Smooth muscle cell (in vitro differentiated cells): ENCODE data around the gene AMER1. TPM values are rescaled to one million over a fixed set of nuclear protein-coding genes. Genes with fewer than 3 reads are reported as not detected.

Experiments
- DNase-seq: peaks from one replicate; lab custom pipeline; 2025; ENCODE audit not compliant: unreplicated experiment; lab: John Stamatoyannopoulos, UW
- H2AFZ ChIP-seq: fragments of 200-600 bp; sonication (generic); 2 replicates; pipeline ENCODE4 v1.6.0; 2016; ENCODE audit warnings: antibody characterized with exemption, low read depth, mild to moderate bottlenecking
- H3F3A ChIP-seq: fragments of 200-600 bp; sonication (generic); 2 replicates; pipeline ENCODE4 v1.6.0; 2017; ENCODE audit warnings: antibody characterized with exemption, low read depth
- H3K27ac ChIP-seq: fragments of 200-600 bp; sonication (generic); 2 replicates; pipeline ENCODE4 v1.5.1; 2016; ENCODE audit warnings: low read depth, mild to moderate bottlenecking
- H3K27me3 ChIP-seq: fragments of 200-600 bp; sonication (generic); 2 replicates; pipeline ENCODE4 v1.6.1; 2016; ENCODE audit warnings: low read depth, mild to moderate bottlenecking
- H3K36me3 ChIP-seq: fragments of 200-600 bp; sonication (generic); 2 replicates; pipeline ENCODE4 v1.5.1; 2016; ENCODE audit warnings: low read depth
- H3K4me1 ChIP-seq: fragments of 200-600 bp; sonication (generic); 2 replicates; pipeline ENCODE4 v1.5.1; 2016; ENCODE audit warnings: low read depth
- H3K4me2 ChIP-seq: fragments of 200-600 bp; sonication (generic); 2 replicates; pipeline ENCODE4 v1.6.0; 2016; ENCODE audit warnings: mild to moderate bottlenecking
- H3K4me3 ChIP-seq: fragments of 200-600 bp; sonication (generic); 2 replicates; pipeline ENCODE4 v1.5.1; 2016; ENCODE audit warnings: mild to moderate bottlenecking
- H3K79me2 ChIP-seq: fragments of 200-600 bp; sonication (generic); 2 replicates; pipeline ENCODE4 v1.6.0; 2016; ENCODE audit warnings: low read depth, mild to moderate bottlenecking
- H3K9ac ChIP-seq: fragments of 200-600 bp; sonication (generic); 2 replicates; pipeline ENCODE4 v1.6.0; 2016; ENCODE audit warnings: low read depth
- H3K9me3 ChIP-seq: fragments of 200-600 bp; sonication (generic); replicated peaks from 2 replicates; pipeline ENCODE4 v1.5.1; 2016; ENCODE audit warnings: low read depth
- H4K20me1 ChIP-seq: fragments of 200-600 bp; sonication (generic); 2 replicates; pipeline ENCODE4 v1.6.0; 2016; ENCODE audit warnings: low read depth
- WGBS: methylation state at CpG from one replicate; pipeline ENCODE4 v1.1.7; 2016; ENCODE audit warnings: low lambda C conversion rate; 5-methylcytosine and 5-hydroxymethylcytosine counted together
- polyA plus RNA-seq: library from polyadenylated mRNA; unstranded; fragments of >200 nt; fragmentation: Nextera tagmentation; extraction: Ambion mirVana; gene quantifications from 2 replicates; pipeline ENCODE4 v1.2.1, GENCODE V29; 2016
- total RNA-seq: library from RNA; depleted of rRNA; stranded (reverse); fragments of >200 nt; gene quantifications from 2 replicates; pipeline ENCODE4 v1.2.3, GENCODE V29; 2014
- TF ChIP-seq, protein P1 (sequence below): fragments of 200-600 bp; sonication (generic); IDR thresholded peaks from 2 replicates; pipeline ENCODE4 v1.5.1; 2017; ENCODE audit warnings: borderline replicate concordance, mild to moderate bottlenecking, antibody characterized with exemption; ENCODE audit not compliant: insufficient read depth, poor library complexity, severe bottlenecking

Gene AMER1
- total and polyA plus RNA-seq, 2 experiments from 2014 or later = 0.16 to 5.5 TPM

DNA sequence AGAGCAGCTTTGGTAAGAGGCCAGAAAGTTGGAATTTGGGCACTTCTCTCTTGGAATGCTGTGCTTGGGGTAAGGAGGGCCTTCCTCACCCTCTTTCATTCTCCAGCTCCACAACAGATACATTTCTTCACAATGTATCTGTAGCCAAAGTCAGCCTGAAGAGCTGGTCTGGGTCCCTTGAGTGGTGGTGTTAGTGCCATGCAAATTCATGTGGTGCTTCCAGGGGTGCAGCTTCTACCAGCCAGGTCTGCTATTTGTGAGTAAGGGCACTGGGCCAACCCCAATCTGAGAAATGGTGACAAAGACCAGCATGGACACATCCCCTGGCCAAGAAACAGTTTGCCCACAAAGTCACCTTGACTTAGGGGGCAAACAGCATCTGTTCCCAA is 17.8 kb downstream of the AMER1 start:
- Histone ChIP-seq H3K27ac (no peak overlapping the region), H3K36me3 (no peaks in the 10 kb centered on the region), H3K27me3 (no peaks in the 10 kb centered on the region), H2AFZ (no peak overlapping the region), H3K79me2 (no peaks in the 10 kb centered on the region), H3K4me2 (no peak overlapping the region), H3K9ac (no peak overlapping the region), H3K4me3 (no peak overlapping the region), H3F3A (no peaks in the 10 kb centered on the region), H3K9me3 (no peaks in the 10 kb centered on the region), H3K4me1 (no peaks in the 10 kb centered on the region), H4K20me1 (peaks cover 10% of the 10 kb centered on the region)
- no peak for DNase-seq
- TF ChIP-seq, protein P1, sequence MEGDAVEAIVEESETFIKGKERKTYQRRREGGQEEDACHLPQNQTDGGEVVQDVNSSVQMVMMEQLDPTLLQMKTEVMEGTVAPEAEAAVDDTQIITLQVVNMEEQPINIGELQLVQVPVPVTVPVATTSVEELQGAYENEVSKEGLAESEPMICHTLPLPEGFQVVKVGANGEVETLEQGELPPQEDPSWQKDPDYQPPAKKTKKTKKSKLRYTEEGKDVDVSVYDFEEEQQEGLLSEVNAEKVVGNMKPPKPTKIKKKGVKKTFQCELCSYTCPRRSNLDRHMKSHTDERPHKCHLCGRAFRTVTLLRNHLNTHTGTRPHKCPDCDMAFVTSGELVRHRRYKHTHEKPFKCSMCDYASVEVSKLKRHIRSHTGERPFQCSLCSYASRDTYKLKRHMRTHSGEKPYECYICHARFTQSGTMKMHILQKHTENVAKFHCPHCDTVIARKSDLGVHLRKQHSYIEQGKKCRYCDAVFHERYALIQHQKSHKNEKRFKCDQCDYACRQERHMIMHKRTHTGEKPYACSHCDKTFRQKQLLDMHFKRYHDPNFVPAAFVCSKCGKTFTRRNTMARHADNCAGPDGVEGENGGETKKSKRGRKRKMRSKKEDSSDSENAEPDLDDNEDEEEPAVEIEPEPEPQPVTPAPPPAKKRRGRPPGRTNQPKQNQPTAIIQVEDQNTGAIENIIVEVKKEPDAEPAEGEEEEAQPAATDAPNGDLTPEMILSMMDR = no peak

DNA sequence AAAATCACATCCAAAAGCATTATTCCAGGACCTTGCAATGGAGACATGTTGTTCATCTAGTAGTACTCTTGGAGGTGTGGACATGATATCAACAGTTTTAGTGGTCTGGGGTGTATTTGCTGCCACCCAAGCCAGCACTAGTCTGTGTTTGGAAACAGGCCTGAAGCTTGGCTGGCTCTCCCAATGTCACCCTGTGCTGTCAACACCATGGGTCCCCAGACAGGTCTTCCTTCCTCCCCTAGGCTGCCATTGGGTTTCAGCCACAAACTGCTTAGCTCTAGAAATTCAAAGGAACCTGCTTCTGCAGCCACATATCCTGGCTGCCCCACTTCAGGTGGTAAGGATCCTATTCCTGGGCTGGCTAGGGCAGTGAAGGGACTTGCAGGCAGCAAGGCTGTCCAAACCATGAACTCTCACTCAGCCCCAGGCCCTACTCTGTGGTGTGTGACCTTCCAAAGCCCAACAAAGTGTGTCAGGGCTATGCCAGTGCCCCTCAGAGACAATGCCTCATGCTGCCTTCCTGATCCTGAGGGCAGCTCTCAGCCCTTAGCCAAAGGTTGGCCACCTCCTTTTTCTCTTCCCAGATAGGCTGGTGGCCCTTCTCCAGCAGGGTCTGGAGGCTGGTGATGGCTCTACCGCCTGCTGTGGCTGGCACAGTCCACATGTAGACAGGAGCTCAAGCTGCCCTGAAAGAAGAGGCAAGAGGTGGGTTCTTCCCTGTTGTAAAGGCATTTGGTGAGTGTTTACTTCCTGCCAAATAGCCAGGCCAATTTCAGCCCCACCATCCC is 18.3 kb downstream of the AMER1 start:
- no peaks in the 10 kb centered on the region for H3K36me3 ChIP-seq
- no peak for DNase-seq
- no peaks in the 10 kb centered on the region for H3F3A ChIP-seq
- peaks cover 10% of the 10 kb centered on the region for H4K20me1 ChIP-seq
- no peaks in the 10 kb centered on the region for H3K4me1 ChIP-seq
- H3K79me2 ChIP-seq = no peaks in the 10 kb centered on the region
- no peak overlapping the region for H3K4me3 ChIP-seq
- H3K9me3 ChIP-seq = no peaks in the 10 kb centered on the region
- no peak overlapping the region for H3K27ac ChIP-seq
- no peak overlapping the region for H3K4me2 ChIP-seq
- H2AFZ ChIP-seq = no peak overlapping the region
- no peaks in the 10 kb centered on the region for H3K27me3 ChIP-seq
- no peak overlapping the region for H3K9ac ChIP-seq
- WGBS = 63% methylated on average over 1 of the region's 1 CpG
- TF ChIP-seq, protein P1 = no peak

DNA sequence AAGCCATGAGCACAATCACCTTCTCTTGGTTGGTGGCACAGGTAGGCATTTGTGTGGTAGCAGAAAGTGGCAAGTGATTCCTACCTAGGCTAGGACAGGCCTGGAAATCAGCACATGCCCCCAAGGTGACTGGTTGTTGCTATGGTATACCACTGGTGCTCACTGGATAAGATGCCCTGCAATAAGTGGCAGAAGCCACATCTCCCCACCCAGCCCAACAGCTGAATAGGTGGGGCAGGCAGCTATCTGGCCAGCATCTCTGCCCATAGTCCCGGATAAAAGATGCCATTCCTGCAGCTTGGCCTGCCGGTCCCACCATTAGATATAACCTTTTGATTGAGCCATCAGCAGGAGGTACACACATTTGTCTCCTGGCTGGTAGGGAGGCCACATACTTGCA is 21.1 kb downstream of the AMER1 start:
- no peak for DNase-seq
- peaks cover 10% of the 10 kb centered on the region for H4K20me1 ChIP-seq
- no peak overlapping the region for H3K4me2 ChIP-seq
- TF ChIP-seq, protein P1 = no peak
- no peak overlapping the region for H3K27ac ChIP-seq
- WGBS = 91% methylated on average over 2 of the region's 2 CpGs
- H3K79me2 ChIP-seq = no peaks in the 10 kb centered on the region
- H3K4me3 ChIP-seq = no peak overlapping the region
- H3K4me1 ChIP-seq = no peaks in the 10 kb centered on the region
- no peaks in the 10 kb centered on the region for H3F3A ChIP-seq
- no peak overlapping the region for H2AFZ ChIP-seq
- H3K9me3 ChIP-seq = no peaks in the 10 kb centered on the region
- no peak overlapping the region for H3K9ac ChIP-seq
- H3K36me3 ChIP-seq = no peaks in the 10 kb centered on the region
- H3K27me3 ChIP-seq = no peaks in the 10 kb centered on the region

DNA sequence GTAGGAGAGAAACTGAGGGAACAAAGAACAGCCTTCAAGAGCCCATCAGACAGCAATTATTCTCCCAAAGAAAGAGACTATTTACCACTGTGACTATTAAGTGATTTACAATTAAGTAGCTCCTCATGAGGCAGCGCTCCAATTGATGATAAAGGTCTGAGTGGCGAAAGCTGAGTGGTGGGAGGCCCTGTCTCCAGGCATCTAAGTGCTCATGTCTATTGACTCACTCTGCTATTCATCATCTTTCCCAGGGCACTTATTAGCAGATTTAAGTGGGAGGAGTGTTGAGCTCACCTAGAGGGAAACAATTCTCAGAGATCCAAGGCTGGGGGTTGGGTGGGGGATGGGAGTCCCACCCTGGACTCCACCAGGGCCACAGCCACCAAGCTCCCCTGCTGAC is 23.3 kb downstream of the AMER1 start:
- 67% methylated on average over 2 of the region's 2 CpGs for WGBS
- Histone ChIP-seq H3K9ac (no peak overlapping the region), H3K4me1 (no peaks in the 10 kb centered on the region), H3K79me2 (no peaks in the 10 kb centered on the region), H2AFZ (no peak overlapping the region), H3K4me3 (no peak overlapping the region), H3K9me3 (no peaks in the 10 kb centered on the region), H3K36me3 (no peaks in the 10 kb centered on the region), H3K4me2 (no peak overlapping the region), H3K27me3 (no peaks in the 10 kb centered on the region), H3K27ac (no peak overlapping the region), H3F3A (no peaks in the 10 kb centered on the region), H4K20me1 (peaks cover 10% of the 10 kb centered on the region)
- DNase-seq = no peak
- TF ChIP-seq, protein P1 = no peak
